ENCODE data around the gene NSMCE1. TPM values are rescaled to one million over a fixed set of nuclear protein-coding genes. Genes with fewer than 3 reads are reported as not detected.

Gene NSMCE1
- total and polyA plus RNA-seq, 2 of the 8 experiments (the other 6 are each of a cell fraction or from before 2014, with no cell fraction given): 8.1 to 16.6 TPM

GRCh38 chr16:27220991-27221390 is 47.6 kb downstream of the NSMCE1 start:
- no peaks in the 10 kb centered on the region for H3K27me3 ChIP-seq (replicated peaks in 1 of 4; ENCODE audit: control insufficient read depth in 3 of 4, extremely low read depth in 1 of 4, insufficient read depth in 3 of 4, low read length in 3 of 4)
- H4K91ac ChIP-seq (replicated peaks; ENCODE audit: insufficient read length, low read length): no peak overlapping the region
- no peak overlapping the region for H3K4me3 ChIP-seq (ENCODE audit: extremely low read depth in 1 of 4, insufficient read depth in 2 of 4, low read depth in 3 of 4, low read length in 4 of 4)
- no peak overlapping the region for H2AK5ac ChIP-seq (ENCODE audit: low read depth, low read length)
- no peak overlapping the region for H3K23ac ChIP-seq (ENCODE audit: insufficient read length)
- H3K4ac ChIP-seq (replicated peaks; ENCODE audit: insufficient read length, low read depth, low read length): no peak overlapping the region
- no peak for FAIRE-seq
- H3K79me2 ChIP-seq (ENCODE audit: control insufficient read depth in 1 of 2, insufficient read depth in 2 of 2, low read length in 2 of 2): no peaks in the 10 kb centered on the region
- H4K8ac ChIP-seq (ENCODE audit: extremely low read depth, insufficient read depth, low read length): no peak overlapping the region; the same call in 1 of the 2 replicates
- ChIA-PET POLR2A (ENCODE audit: partially characterized antibody) (interaction anchor here (1.1 to 2.4 kb wide), 3 partner anchors 18 to 101 kb away, joined by 3 to 11 read pairs (median 3); partner anchors contain the start of gene KDM8), CTCF (ENCODE audit: partially characterized antibody) (interaction anchor here (1.0 to 7.6 kb wide), 4 partner anchors 10 to 147 kb away, joined by 3 to 73 read pairs (median 14); no protein-coding TSS in a partner anchor)
- H2BK120ac ChIP-seq (replicated peaks; ENCODE audit: low read depth, low read length): no peak overlapping the region
- no peak overlapping the region for H2BK15ac ChIP-seq (ENCODE audit: low read length)
- no peak overlapping the region for H2BK20ac ChIP-seq (ENCODE audit: low read length)
- no peak overlapping the region for H4K5ac ChIP-seq (ENCODE audit: insufficient read length, low read depth, low read length)
- H2BK5ac ChIP-seq (ENCODE audit: low read depth, low read length): no peak overlapping the region
- no peak overlapping the region for H3K4me2 ChIP-seq (ENCODE audit: insufficient read depth in 1 of 2, low read depth in 2 of 2, low read length in 2 of 2)
- no peak overlapping the region for H2AFZ ChIP-seq (ENCODE audit: low read length)
- 0 out of 2 replicates have a peak, but pooled peaks cover under 1% of the 10 kb centered on the region for H3K79me1 ChIP-seq (ENCODE audit: low read depth, low read length)
- WGBS, 2 experiments (ENCODE audit: extremely low coverage in 1 of 2, insufficient coverage in 1 of 2, insufficient read length in 1 of 2, insufficient replicate concordance in 2 of 2, low coverage in 1 of 2, low lambda C conversion rate in 2 of 2, missing lambda C conversion rate in 1 of 2): 90% methylated on average over 8 of the region's 16 CpGs; no CpG with 5 or more reads in 1 of the 2 experiments
- no peaks in the 10 kb centered on the region for H4K20me1 ChIP-seq (replicated peaks in 1 of 2; ENCODE audit: control insufficient read depth in 1 of 2, insufficient read depth in 2 of 2, low read length in 2 of 2)
- H3K56ac ChIP-seq (replicated peaks; ENCODE audit: insufficient read length, low read depth, low read length): no peak overlapping the region
- H3K9me3 ChIP-seq (ENCODE audit: insufficient read depth in 2 of 2, low read depth in 1 of 2, low read length in 1 of 2): no peaks in the 10 kb centered on the region
- H3K14ac ChIP-seq (ENCODE audit: insufficient read length): no peak overlapping the region
- no peaks in the 10 kb centered on the region for H3K36me3 ChIP-seq (ENCODE audit: control insufficient read depth in 2 of 4, insufficient read depth in 4 of 4, low read length in 3 of 4)
- DNase-seq (ENCODE audit: low read depth in 1 of 2, low spot score in 2 of 2): no peak
- no peaks in the 10 kb centered on the region for H3K23me2 ChIP-seq (ENCODE audit: low read depth, low read length)
- H3K4me1 ChIP-seq (replicated peaks in 1 of 4; ENCODE audit: control insufficient read depth in 3 of 4, insufficient read depth in 4 of 4, low read length in 3 of 4): no peaks in the 10 kb centered on the region
- no peak overlapping the region for H3K9ac ChIP-seq (replicated peaks in 1 of 4; ENCODE audit: extremely low read depth in 1 of 4, low read depth in 3 of 4, low read length in 3 of 4)
- no peak overlapping the region for H3K27ac ChIP-seq (ENCODE audit: low read depth, low read length)
- no peak overlapping the region for H2BK12ac ChIP-seq (ENCODE audit: low read depth, low read length)
- no peak overlapping the region for H3K18ac ChIP-seq (ENCODE audit: extremely low read depth, low read length)
- TF ChIP-seq RNF2 (IDR thresholded peaks at IDR 0.05; ENCODE audit: borderline replicate concordance, low read depth, low read length, missing control alignments, poor library complexity, severe bottlenecking) (no peak), KDM5A (IDR thresholded peaks at IDR 0.05; ENCODE audit: low read length) (no peak), HDAC6 (IDR thresholded peaks at IDR 0.05; ENCODE audit: low read depth, low read length) (no peak), MAFK (IDR thresholded peaks at IDR 0.05; ENCODE audit: low read depth, low read length) (no peak), SIN3A (conservative IDR thresholded peaks at IDR 0.05 in 1 of 2, IDR thresholded peaks at IDR 0.05 in 1 of 2; ENCODE audit: low read depth in 1 of 2, low read length in 2 of 2) (no peak), BCL11A (IDR thresholded peaks at IDR 0.05; ENCODE audit: low read depth in 2 of 2, low read length in 2 of 2) (no peak), POU5F1 (IDR thresholded peaks at IDR 0.05; ENCODE audit: low read depth, low read length) (no peak), GTF2F1 (IDR thresholded peaks at IDR 0.05; ENCODE audit: borderline replicate concordance, low read depth, low read length) (no peak), SP4 (IDR thresholded peaks at IDR 0.05; ENCODE audit: low read length) (no peak), EP300 (IDR thresholded peaks at IDR 0.05; ENCODE audit: borderline replicate concordance in 1 of 2, low read depth in 2 of 2, low read length in 2 of 2) (no peak), KDM4A (IDR thresholded peaks at IDR 0.05; ENCODE audit: low read depth, low read length, severe bottlenecking) (no peak), RAD21 (IDR thresholded peaks at IDR 0.05 in 1 of 2, conservative IDR thresholded peaks at IDR 0.05 in 1 of 2; ENCODE audit: low read depth in 2 of 2, low read length in 2 of 2) (no peak), PHF8 (conservative IDR thresholded peaks at IDR 0.05; ENCODE audit: low read depth, low read length) (no peak)

All from H1 (cell line).